Measurements from ENCODE around the gene SPCS3.
"Not testable (repeated sequence)": the region's sequence is repeated elsewhere in the genome, so short reads cannot be mapped to it uniquely, and the experiment has no call there.

SPCS3 gene

DNA sequence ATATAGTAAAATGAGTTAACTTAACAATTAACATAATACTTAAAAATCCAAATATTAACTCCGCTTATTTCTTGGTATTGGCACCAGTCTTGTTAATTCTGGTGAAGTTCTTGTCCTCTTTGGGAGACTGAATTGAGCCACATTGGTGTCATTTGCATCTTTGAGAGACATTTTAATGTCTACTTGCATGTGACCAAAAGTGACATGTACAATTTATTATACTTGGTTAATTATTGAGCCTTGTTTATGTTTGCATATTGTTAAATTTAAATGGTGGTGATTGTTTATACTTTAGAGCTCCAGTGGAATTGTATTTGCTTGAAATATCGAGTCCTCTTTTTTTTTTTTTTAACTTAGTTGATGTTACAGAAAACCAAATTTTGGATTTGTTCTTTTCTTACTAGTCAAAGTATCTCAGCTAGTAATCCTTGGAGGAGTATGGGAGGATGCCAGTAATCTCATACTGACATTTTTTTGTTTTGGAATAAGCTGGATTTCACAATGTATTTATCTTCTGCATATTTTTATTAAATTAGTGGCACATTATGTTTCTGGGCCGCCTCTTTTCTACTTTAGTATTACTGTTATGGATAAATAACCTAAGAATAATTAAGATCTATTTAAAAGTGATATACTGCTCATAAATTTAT is 3.9 kb downstream of the SPCS3 start:
- Histone ChIP-seq H3K23ac (ENCODE audit: low read length) (no peak overlapping the region), H3K36me3 (ENCODE audit: control insufficient read depth, insufficient read depth, low read length) (no peaks in the 10 kb centered on the region), H3K79me1 (ENCODE audit: low read length) (no peaks in the 10 kb centered on the region), H3K27me3 (ENCODE audit: insufficient read depth, low read length, poor library complexity) (no peaks in the 10 kb centered on the region), H2AK5ac (ENCODE audit: low read length) (no peak overlapping the region), H3K4me3 (ENCODE audit: low read length) (no peak overlapping the region), H2BK5ac (ENCODE audit: low read length) (no peak overlapping the region), H4K5ac (ENCODE audit: low read length) (no peak overlapping the region), H3K9ac (ENCODE audit: low read length) (no peak overlapping the region), H4K8ac (ENCODE audit: low read depth, low read length) (no peak overlapping the region), H3K79me2 (ENCODE audit: control insufficient read depth, insufficient read depth, low read length) (peaks cover 38% of the 10 kb centered on the region), H3K56ac (ENCODE audit: low read length) (no peak overlapping the region), H3K4me2 (ENCODE audit: low read length) (no peak overlapping the region), H2BK120ac (ENCODE audit: low read depth, low read length) (no peak overlapping the region), H3K27ac (ENCODE audit: low read depth, low read length) (no peak overlapping the region), H3K4ac (ENCODE audit: low read depth, low read length) (no peak overlapping the region), H3K18ac (ENCODE audit: low read length) (no peak overlapping the region), H2BK15ac (replicated peaks; ENCODE audit: low read depth) (no peak overlapping the region), H3K4me1 (ENCODE audit: control insufficient read depth, low read depth, low read length) (no peaks in the 10 kb centered on the region)
- WGBS (ENCODE audit: extremely low coverage, insufficient coverage, low lambda C conversion rate) = no CpG with 5 or more reads among the region's 3 CpGs
- DNase-seq = no peak

DNA sequence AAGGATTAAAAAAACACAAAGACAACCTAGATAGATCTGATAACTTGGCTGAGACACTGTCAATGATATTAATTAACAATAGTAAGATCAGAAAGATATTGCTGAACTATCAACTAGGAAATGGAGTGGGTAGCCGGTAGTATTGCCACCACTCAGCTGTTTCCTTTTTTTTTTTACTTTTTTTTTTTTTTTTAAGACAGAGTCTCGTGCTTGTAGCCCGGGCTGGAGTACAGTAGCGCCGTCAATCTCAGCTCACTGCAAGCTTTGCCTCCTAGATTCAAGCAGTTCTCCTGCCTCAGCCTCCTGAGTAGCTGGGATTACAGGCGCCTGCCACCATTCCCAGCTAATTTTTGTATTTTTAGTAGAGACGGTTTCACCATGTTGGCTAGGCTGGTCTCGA is 5.1 kb downstream of the SPCS3 start:
- not testable (repeated sequence) for H3K18ac ChIP-seq (ENCODE audit: low read length); H2BK15ac ChIP-seq (replicated peaks; ENCODE audit: low read depth); H3K4me2 ChIP-seq (ENCODE audit: low read length); H3K23ac ChIP-seq (ENCODE audit: low read length); H3K4me3 ChIP-seq (ENCODE audit: low read length); H3K56ac ChIP-seq (ENCODE audit: low read length); H4K8ac ChIP-seq (ENCODE audit: low read depth, low read length); H3K27ac ChIP-seq (ENCODE audit: low read depth, low read length); H2BK5ac ChIP-seq (ENCODE audit: low read length); H3K36me3 ChIP-seq (ENCODE audit: control insufficient read depth, insufficient read depth, low read length); H2BK120ac ChIP-seq (ENCODE audit: low read depth, low read length); H3K79me1 ChIP-seq (ENCODE audit: low read length); H2AK5ac ChIP-seq (ENCODE audit: low read length); H3K4ac ChIP-seq (ENCODE audit: low read depth, low read length); H3K27me3 ChIP-seq (ENCODE audit: insufficient read depth, low read length, poor library complexity); H4K5ac ChIP-seq (ENCODE audit: low read length); H3K4me1 ChIP-seq (ENCODE audit: control insufficient read depth, low read depth, low read length); H3K9ac ChIP-seq (ENCODE audit: low read length); DNase-seq
- no CpG with 5 or more reads among the region's 8 CpGs for WGBS (ENCODE audit: extremely low coverage, insufficient coverage, low lambda C conversion rate)
- H3K79me2 ChIP-seq (ENCODE audit: control insufficient read depth, insufficient read depth, low read length) = peaks cover 38% of the 10 kb centered on the region

- Histone ChIP-seq H3K36me3 (ENCODE audit: control insufficient read depth, insufficient read depth, low read length) (no peaks in the 10 kb centered on the region), H3K18ac (ENCODE audit: low read length) (no peak overlapping the region), H3K23ac (ENCODE audit: low read length) (no peak overlapping the region), H3K4ac (ENCODE audit: low read depth, low read length) (no peak overlapping the region), H4K5ac (ENCODE audit: low read length) (no peak overlapping the region), H2BK5ac (ENCODE audit: low read length) (no peak overlapping the region), H3K4me3 (ENCODE audit: low read length) (no peak overlapping the region), H2BK120ac (ENCODE audit: low read depth, low read length) (no peak overlapping the region), H4K8ac (ENCODE audit: low read depth, low read length) (no peak overlapping the region), H3K56ac (ENCODE audit: low read length) (no peak overlapping the region), H2BK15ac (replicated peaks; ENCODE audit: low read depth) (no peak overlapping the region), H3K27ac (ENCODE audit: low read depth, low read length) (no peak overlapping the region), H3K27me3 (ENCODE audit: insufficient read depth, low read length, poor library complexity) (no peaks in the 10 kb centered on the region), H3K4me2 (ENCODE audit: low read length) (no peak overlapping the region), H2AK5ac (ENCODE audit: low read length) (no peak overlapping the region), H3K9ac (ENCODE audit: low read length) (no peak overlapping the region), H3K79me1 (ENCODE audit: low read length) (peaks cover 5% of the 10 kb centered on the region), H3K4me1 (ENCODE audit: control insufficient read depth, low read depth, low read length) (no peaks in the 10 kb centered on the region), H3K79me2 (ENCODE audit: control insufficient read depth, insufficient read depth, low read length) (peaks cover 2% of the 10 kb centered on the region)
- WGBS (ENCODE audit: extremely low coverage, insufficient coverage, low lambda C conversion rate) = no CpG with 5 or more reads among the region's 3 CpGs
- DNase-seq = no peak
Measured at GRCh38 chr4:176333076-176333475, 13.3 kb downstream of the SPCS3 start.

- Histone ChIP-seq H2BK5ac (ENCODE audit: low read length) (no peak overlapping the region), H2AK5ac (ENCODE audit: low read length) (no peak overlapping the region), H3K36me3 (ENCODE audit: control insufficient read depth, insufficient read depth, low read length) (no peaks in the 10 kb centered on the region), H3K4me1 (ENCODE audit: control insufficient read depth, low read depth, low read length) (no peaks in the 10 kb centered on the region), H3K27me3 (ENCODE audit: insufficient read depth, low read length, poor library complexity) (no peaks in the 10 kb centered on the region), H3K9ac (ENCODE audit: low read length) (no peak overlapping the region), H3K4ac (ENCODE audit: low read depth, low read length) (no peak overlapping the region), H3K27ac (ENCODE audit: low read depth, low read length) (no peak overlapping the region), H4K8ac (ENCODE audit: low read depth, low read length) (no peak overlapping the region), H3K23ac (ENCODE audit: low read length) (no peak overlapping the region), H2BK15ac (replicated peaks; ENCODE audit: low read depth) (no peak overlapping the region), H3K56ac (ENCODE audit: low read length) (no peak overlapping the region), H3K4me3 (ENCODE audit: low read length) (no peak overlapping the region), H3K79me1 (ENCODE audit: low read length) (peaks cover 5% of the 10 kb centered on the region), H3K18ac (ENCODE audit: low read length) (no peak overlapping the region), H4K5ac (ENCODE audit: low read length) (no peak overlapping the region), H3K79me2 (ENCODE audit: control insufficient read depth, insufficient read depth, low read length) (peaks cover 2% of the 10 kb centered on the region), H3K4me2 (ENCODE audit: low read length) (no peak overlapping the region), H2BK120ac (ENCODE audit: low read depth, low read length) (no peak overlapping the region)
- peak; percentile 71 for DNase-seq
- no CpG with 5 or more reads among the region's 5 CpGs for WGBS (ENCODE audit: extremely low coverage, insufficient coverage, low lambda C conversion rate)
Measured at GRCh38 chr4:176334066-176334465, 14.3 kb downstream of the SPCS3 start.

- no peak overlapping the region for H4K5ac ChIP-seq (ENCODE audit: low read length)
- no peaks in the 10 kb centered on the region for H3K27me3 ChIP-seq (ENCODE audit: insufficient read depth, low read length, poor library complexity)
- no peak overlapping the region for H2AK5ac ChIP-seq (ENCODE audit: low read length)
- H2BK15ac ChIP-seq (replicated peaks; ENCODE audit: low read depth) = no peak overlapping the region
- DNase-seq = peak; percentile 31
- H3K4ac ChIP-seq (ENCODE audit: low read depth, low read length) = no peak overlapping the region
- peaks cover 2% of the 10 kb centered on the region for H3K79me2 ChIP-seq (ENCODE audit: control insufficient read depth, insufficient read depth, low read length)
- no peak overlapping the region for H3K23ac ChIP-seq (ENCODE audit: low read length)
- no peak overlapping the region for H2BK120ac ChIP-seq (ENCODE audit: low read depth, low read length)
- no peak overlapping the region for H3K56ac ChIP-seq (ENCODE audit: low read length)
- whole genome bisulfite sequencing (ENCODE audit: extremely low coverage, insufficient coverage, low lambda C conversion rate) = no CpG with 5 or more reads among the region's 1 CpG
- no peak overlapping the region for H3K18ac ChIP-seq (ENCODE audit: low read length)
- H3K4me2 ChIP-seq (ENCODE audit: low read length) = no peak overlapping the region
- no peak overlapping the region for H3K9ac ChIP-seq (ENCODE audit: low read length)
- no peaks in the 10 kb centered on the region for H3K4me1 ChIP-seq (ENCODE audit: control insufficient read depth, low read depth, low read length)
- no peak overlapping the region for H2BK5ac ChIP-seq (ENCODE audit: low read length)
- H3K79me1 ChIP-seq (ENCODE audit: low read length) = peaks cover 4% of the 10 kb centered on the region
- no peak overlapping the region for H3K4me3 ChIP-seq (ENCODE audit: low read length)
- H3K27ac ChIP-seq (ENCODE audit: low read depth, low read length) = no peak overlapping the region
- no peaks in the 10 kb centered on the region for H3K36me3 ChIP-seq (ENCODE audit: control insufficient read depth, insufficient read depth, low read length)
- H4K8ac ChIP-seq (ENCODE audit: low read depth, low read length) = no peak overlapping the region
Measured at GRCh38 chr4:176335421-176335820, 15.7 kb downstream of the SPCS3 start.
